HEK293T (cell line): Measurements from ENCODE around the gene PTGS2.

Experiments used
- CTCF ChIA-PET: fragments of 350-600 bp; formaldehyde crosslinking; extraction: SDS; loops from one replicate; lab custom pipeline; 2021; ENCODE audit warnings: antibody characterized with exemption, inconsistent platforms; lab: Yijun Ruan, JAX
- POLR2A ChIA-PET: fragments of 350-600 bp; formaldehyde crosslinking; extraction: SDS; loops from one replicate; lab custom pipeline; 2020; ENCODE audit warnings: antibody characterized with exemption, inconsistent platforms; lab: Yijun Ruan, JAX
- DNase-seq: peaks from one replicate; pipeline ENCODE4 v3.0.0; 2012; ENCODE audit warnings: mixed read lengths; ENCODE audit errors: extremely low spot score
- ARNT ChIP-seq: fragments of 450-650 bp; IDR thresholded peaks from 2 replicates; pipeline ENCODE4 v1.6.1; 2017; ENCODE audit warnings: mild to moderate bottlenecking
- BHLHE40 ChIP-seq: fragments of 450-650 bp; IDR thresholded peaks from 2 replicates; pipeline ENCODE4 v1.6.1; 2016; ENCODE audit warnings: mild to moderate bottlenecking, moderate library complexity, borderline replicate concordance
- CTBP1 ChIP-seq: fragments of 450-650 bp; IDR thresholded peaks from 2 replicates; pipeline ENCODE4 v1.6.1; 2016; ENCODE audit warnings: borderline replicate concordance
- ELF4 ChIP-seq: fragments of 450-650 bp; IDR thresholded peaks from 2 replicates; pipeline ENCODE4 v1.6.1; 2017; ENCODE audit warnings: antibody characterized with exemption
- FOXA1 ChIP-seq: fragments of 450-650 bp; IDR thresholded peaks from 2 replicates; pipeline ENCODE4 v1.6.1; 2016; ENCODE audit warnings: mild to moderate bottlenecking
- FOXM1 ChIP-seq: fragments of 450-650 bp; IDR thresholded peaks from 2 replicates; pipeline ENCODE4 v1.6.1; 2017; ENCODE audit warnings: mild to moderate bottlenecking, borderline replicate concordance
- HDGF ChIP-seq: fragments of 450-650 bp; IDR thresholded peaks from 2 replicates; pipeline ENCODE4 v1.6.1; 2017; ENCODE audit warnings: antibody characterized with exemption, borderline replicate concordance
- L3MBTL2 ChIP-seq: fragments of 450-650 bp; conservative IDR thresholded peaks from 2 replicates; pipeline ENCODE4 v1.6.1; 2016; ENCODE audit warnings: mild to moderate bottlenecking
- LEF1 ChIP-seq: fragments of 450-650 bp; IDR thresholded peaks from 2 replicates; pipeline ENCODE4 v1.6.1; 2017; ENCODE audit warnings: mild to moderate bottlenecking, borderline replicate concordance
- NFRKB ChIP-seq: fragments of 450-650 bp; IDR thresholded peaks from 2 replicates; pipeline ENCODE4 v1.6.1; 2016; ENCODE audit warnings: mild to moderate bottlenecking, moderate library complexity
- SP1 ChIP-seq: fragments of 450-650 bp; IDR thresholded peaks from 2 replicates; pipeline ENCODE4 v1.6.1; 2017
- SUZ12 ChIP-seq: fragments of 450-650 bp; IDR thresholded peaks from 2 replicates; pipeline ENCODE4 v1.6.1; 2016; ENCODE audit warnings: mild to moderate bottlenecking
- TARDBP ChIP-seq: fragments of 450-650 bp; IDR thresholded peaks from 2 replicates; pipeline ENCODE4 v1.6.1; 2016
- ZNF384 ChIP-seq: fragments of 450-650 bp; IDR thresholded peaks from 2 replicates; pipeline ENCODE4 v1.6.1; 2016
- TF ChIP-seq, protein P1 (sequence below): fragments of 450-650 bp; IDR thresholded peaks from 2 replicates; pipeline ENCODE4 v1.6.1; 2016

The PTGS2 gene

DNA sequence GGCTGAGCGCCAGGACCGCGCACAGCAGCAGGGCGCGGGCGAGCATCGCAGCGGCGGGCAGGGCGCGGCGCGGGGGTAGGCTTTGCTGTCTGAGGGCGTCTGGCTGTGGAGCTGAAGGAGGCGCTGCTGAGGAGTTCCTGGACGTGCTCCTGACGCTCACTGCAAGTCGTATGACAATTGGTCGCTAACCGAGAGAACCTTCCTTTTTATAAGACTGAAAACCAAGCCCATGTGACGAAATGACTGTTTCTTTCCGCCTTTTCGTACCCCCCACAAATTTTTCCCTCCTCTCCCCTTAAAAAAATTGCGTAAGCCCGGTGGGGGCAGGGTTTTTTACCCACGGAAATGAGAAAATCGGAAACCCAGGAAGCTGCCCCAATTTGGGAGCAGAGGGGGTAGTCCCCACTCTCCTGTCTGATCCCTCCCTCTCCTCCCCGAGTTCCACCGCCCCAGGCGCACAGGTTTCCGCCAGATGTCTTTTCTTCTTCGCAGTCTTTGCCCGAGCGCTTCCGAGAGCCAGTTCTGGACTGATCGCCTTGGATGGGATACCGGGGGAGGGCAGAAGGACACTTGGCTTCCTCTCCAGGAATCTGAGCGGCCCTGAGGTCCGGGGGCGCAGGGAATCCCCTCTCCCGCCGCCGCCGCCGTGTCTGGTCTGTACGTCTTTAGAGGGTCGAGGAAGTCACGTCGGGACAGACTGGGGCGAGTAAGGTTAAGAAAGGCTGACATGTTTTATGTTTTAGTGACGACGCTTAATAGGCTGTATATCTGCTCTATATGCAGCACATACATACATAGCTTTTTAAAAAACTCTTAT, at the start of gene PTGS2:
Gene PTGS2 (minus strand): TSS at position 179 of the 817 bp plus-strand sequence. CDS start 133 bp downstream, at position 46.
- peak; percentile 91 for DNase-seq
- ChIA-PET POLR2A (interaction anchor here (1.3 kb wide), 1 partner anchor 10 kb away, joined by 9 read pairs; no protein-coding TSS in a partner anchor), CTCF (interaction anchor here (0.9 to 1.3 kb wide), 2 partner anchors 74 to 305 kb away, joined by 3 to 8 read pairs; partner anchors contain the start of genes ODR4 and TPR)
- TF ChIP-seq FOXM1 (peak; percentile 36; the same call in 1 of the 2 replicates), CTBP1 (no peak), ZNF384 (no peak), HDGF (no peak), L3MBTL2 (peak; percentile 67)

DNA sequence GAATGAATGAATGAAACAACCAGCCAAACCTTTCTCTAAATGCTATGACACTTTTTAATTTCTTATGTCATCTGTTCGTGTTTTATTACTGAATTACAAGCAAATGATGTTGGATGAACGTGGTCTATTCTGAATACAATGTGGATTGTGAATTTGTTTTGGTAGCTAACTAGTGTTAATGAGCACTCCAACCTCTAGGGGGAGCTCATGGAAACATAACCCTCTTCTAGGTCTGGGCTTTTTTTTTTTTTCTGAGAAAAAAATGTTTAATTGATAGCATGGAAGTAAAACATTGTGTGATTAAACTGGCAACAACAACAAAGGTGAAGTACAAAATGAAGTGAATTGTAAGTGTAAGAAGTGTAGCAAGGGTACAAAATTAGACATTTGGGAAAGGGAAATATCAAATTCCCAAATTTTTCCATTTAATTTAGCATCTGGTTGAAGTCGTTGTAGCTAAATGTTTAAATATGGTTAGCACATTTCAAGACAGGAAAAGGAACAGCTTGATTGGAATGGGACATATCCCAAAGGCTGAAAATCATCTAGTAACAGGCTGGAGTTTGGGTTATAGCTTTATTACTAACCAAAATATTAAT, 42.6 kb upstream of the PTGS2 start:
- ChIA-PET CTCF (interaction anchor here (0.5 to 1.4 kb wide), 7 partner anchors 8 to 256 kb away, joined by 3 to 5 read pairs (median 3); no protein-coding TSS in a partner anchor), POLR2A (no interaction called here)
- DNase-seq, result peak; percentile 61
- no peak for TF ChIP-seq FOXA1
- TF ChIP-seq ZNF384, result peak; percentile 98

DNA sequence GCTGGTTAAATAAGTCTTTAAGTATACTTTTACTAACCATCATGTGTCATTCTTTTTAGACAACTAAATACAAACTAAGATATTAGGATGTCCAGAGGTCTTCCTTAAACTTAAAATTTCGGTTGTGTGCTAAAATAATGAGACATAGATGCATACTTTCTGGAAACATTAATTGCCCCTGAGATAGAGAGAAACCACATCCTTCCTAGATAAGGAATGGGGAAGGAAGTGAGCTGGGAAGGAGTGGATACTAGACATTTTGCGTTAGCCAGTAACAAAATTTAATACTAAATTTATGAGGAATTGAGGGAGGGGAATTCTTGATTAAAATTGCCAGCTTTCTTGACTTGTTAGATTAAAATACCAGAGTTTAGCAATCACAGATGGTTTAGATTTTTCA, 37.1 kb upstream of the PTGS2 start:
- POLR2A ChIA-PET, result no interaction called here
- DNase-seq, result no peak
- TF ChIP-seq FOXM1 (no peak), SP1 (no peak), CTBP1 (no peak), SUZ12 (no peak), BHLHE40 (no peak), LEF1 (no peak)
- CTCF ChIA-PET, result no interaction called here

DNA sequence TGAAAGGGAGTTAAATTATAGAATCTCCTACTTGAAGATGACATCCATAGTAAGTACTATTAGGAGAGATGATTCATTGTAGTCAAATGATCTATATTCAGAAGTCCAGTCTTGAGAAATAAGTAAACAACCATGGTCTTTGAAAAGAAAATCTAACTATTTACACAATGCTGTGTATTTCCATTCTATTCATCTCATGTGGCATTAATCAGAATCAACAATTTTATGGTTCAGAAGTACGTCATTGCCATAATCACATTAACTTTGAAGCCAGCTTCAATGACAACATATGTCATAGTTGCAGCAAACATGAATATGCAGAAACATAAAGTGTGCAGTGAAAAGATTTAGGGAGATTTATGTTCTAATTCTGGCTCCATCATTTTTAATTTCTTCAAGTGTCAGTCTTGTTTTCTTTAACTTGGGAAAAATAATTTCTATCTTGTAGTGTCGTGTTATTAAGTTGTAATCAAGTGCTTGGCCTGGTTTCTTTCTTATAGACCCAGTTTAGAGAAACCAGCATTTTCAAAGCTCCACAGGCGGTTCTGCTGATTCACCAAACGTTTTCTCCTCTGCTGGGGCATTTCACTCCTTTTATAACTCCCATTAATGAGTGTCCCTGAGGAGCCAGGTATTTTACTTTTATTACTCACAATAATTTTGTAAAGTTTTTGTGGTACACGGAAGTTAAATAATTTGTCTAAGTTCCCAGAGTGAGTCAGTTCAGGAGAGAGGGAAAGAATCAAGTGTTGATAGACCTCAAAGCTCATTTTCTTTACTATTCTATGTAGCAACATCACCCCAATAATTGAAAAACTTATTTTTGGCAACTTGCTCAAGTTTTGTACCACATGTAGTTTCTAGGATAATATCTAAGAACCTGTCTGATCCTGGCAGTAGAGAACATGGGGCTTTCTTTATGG, 35.9 kb upstream of the PTGS2 start:
- POLR2A ChIA-PET, result no interaction called here
- no peak for DNase-seq
- TF ChIP-seq NFRKB (no peak), HDGF (no peak), FOXA1 (no peak), ELF4 (no peak), SUZ12 (no peak), FOXM1 (no peak), ZNF384 (no peak), L3MBTL2 (no peak)
- CTCF ChIA-PET, result no interaction called here

DNA sequence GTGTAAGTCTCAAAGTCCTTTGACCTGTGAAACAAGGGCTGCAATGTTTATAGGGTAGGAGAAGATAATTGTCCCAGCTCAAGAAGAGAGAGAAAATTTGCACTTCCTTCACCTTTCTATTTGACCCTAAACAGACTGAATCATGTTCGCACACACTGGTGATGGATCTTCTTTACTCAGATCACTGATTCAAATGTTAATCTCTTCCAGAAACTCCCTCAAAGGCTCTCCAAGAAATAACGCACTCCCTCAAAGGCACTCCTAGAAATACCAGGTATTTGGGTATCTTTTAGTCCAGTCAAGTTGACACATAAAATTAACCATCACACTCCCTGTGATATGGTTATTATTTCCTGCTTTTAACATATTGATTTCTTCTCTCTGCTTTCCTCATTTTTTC, 30.5 kb upstream of the PTGS2 start:
- DNase-seq, result no peak
- TF ChIP-seq NFRKB, result no peak
- TF ChIP-seq FOXA1, result no peak
- TF ChIP-seq HDGF, result no peak
- POLR2A ChIA-PET, result no interaction called here
- CTCF ChIA-PET, result no interaction called here

DNA sequence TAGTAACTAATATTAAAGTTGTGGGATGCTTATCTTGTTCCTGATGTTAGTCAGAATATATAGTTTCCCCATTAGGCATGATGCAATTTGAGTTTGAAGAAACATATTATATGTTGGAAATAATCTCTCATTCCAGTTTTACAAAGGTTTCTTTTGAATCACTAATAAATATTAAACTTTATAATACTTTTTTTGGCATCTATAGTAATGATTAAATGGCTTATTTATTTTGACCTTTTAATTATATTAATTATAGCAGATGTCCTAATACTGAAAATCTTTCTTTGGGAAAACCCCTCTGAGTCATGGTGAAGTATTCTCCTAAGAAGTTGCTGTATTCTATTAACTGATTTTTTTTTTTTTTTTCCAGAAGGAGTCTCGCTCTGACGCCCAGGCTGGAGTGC, 28.5 kb upstream of the PTGS2 start:
- DNase-seq, result no peak
- CTCF ChIA-PET, result no interaction called here
- TF ChIP-seq CTBP1 (no peak), ZNF384 (no peak)
- POLR2A ChIA-PET, result no interaction called here

DNA sequence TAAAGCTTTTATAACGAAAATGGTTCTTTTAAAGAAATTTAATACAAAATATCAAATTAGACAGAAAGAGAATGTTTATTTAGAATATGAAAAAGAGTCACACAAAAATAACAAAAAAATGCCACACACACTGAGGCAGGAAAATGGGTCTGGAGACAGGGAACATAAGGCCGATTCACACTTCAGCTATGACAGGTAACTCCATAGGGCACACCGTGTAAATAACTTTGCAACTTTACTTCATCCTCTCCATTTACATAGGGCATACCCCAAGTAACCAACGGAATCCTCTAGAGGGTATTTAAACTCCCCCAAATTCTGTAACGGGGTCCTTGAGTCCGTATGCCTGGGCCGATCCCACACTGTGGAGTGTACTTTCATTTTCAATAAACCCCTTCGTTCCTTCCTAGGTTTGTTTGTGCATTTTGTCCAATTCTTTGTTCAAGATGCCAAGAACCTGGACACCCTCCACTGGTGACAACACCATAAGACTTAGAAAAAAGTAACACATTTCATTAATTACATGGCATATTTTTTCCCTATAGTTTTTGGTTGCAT, 23.1 kb upstream of the PTGS2 start:
- ChIA-PET CTCF (no interaction called here), POLR2A (no interaction called here)
- no peak for TF ChIP-seq FOXM1
- no peak for TF ChIP-seq NFRKB
- TF ChIP-seq ELF4, result no peak
- no peak for TF ChIP-seq FOXA1
- TF ChIP-seq ARNT, result no peak
- TF ChIP-seq CTBP1, result no peak
- TF ChIP-seq, protein P1, sequence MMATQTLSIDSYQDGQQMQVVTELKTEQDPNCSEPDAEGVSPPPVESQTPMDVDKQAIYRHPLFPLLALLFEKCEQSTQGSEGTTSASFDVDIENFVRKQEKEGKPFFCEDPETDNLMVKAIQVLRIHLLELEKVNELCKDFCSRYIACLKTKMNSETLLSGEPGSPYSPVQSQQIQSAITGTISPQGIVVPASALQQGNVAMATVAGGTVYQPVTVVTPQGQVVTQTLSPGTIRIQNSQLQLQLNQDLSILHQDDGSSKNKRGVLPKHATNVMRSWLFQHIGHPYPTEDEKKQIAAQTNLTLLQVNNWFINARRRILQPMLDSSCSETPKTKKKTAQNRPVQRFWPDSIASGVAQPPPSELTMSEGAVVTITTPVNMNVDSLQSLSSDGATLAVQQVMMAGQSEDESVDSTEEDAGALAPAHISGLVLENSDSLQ, result no peak
- DNase-seq, result no peak

DNA sequence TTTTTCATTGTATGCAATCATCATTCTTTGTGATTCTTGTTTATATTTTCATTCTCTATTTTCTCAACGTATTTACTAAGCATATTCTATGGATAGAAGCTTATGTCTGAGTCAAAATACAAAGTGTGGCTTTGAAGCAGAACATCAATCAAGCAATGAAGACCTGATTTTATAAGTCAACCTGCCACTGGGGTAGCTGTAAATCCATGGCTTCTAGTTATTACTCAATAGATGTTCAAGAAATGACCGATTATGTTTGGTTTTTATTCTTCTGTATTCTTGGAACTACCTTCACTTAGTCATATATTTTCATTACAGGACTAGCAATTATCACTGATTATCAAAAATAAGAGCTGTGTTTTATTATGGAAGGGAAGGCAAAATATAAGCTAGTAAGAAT, 20.5 kb upstream of the PTGS2 start:
- TF ChIP-seq L3MBTL2 (no peak), ELF4 (no peak), BHLHE40 (no peak), ZNF384 (no peak), CTBP1 (no peak), SP1 (no peak), NFRKB (no peak), ARNT (no peak), FOXA1 (no peak), SUZ12 (no peak), HDGF (no peak), TARDBP (no peak), LEF1 (no peak)
- TF ChIP-seq, protein P1, result no peak
- DNase-seq, result no peak
- ChIA-PET CTCF (no interaction called here), POLR2A (no interaction called here)
